SIG-M5 treated with dmso at 0.1 percent for 504 hours (cell line): ENCODE measurements around the gene CSAG3.
"Not testable (repeated sequence)": the region's sequence is repeated elsewhere in the genome, so short reads cannot be mapped to it uniquely, and the experiment has no call there.

ENCODE experiments used
- DNase-seq: peaks from one replicate; lab custom pipeline; 2025; ENCODE audit not compliant: unreplicated experiment; lab: John Stamatoyannopoulos, UW

CSAG3 gene

GRCh38 chrX:152758918-152759317 is at the start of gene CSAG3:
Gene CSAG3, plus strand, starts transcription at chrX:152759218.
- DNase-seq, result not testable (repeated sequence)

GRCh38 chrX:152713195-152713594 is 45.8 kb upstream of the CSAG3 start:
- not testable (repeated sequence) for DNase-seq

- DNase-seq, result not testable (repeated sequence)
Measured at GRCh38 chrX:152713815-152714787, 44.9 kb upstream of the CSAG3 start, which contains the start of gene MAGEA2B. Gene MAGEA2B, plus strand, starts transcription at chrX:152714628. Its CDS starts 2,479 bp downstream, at chrX:152717107.

DNA sequence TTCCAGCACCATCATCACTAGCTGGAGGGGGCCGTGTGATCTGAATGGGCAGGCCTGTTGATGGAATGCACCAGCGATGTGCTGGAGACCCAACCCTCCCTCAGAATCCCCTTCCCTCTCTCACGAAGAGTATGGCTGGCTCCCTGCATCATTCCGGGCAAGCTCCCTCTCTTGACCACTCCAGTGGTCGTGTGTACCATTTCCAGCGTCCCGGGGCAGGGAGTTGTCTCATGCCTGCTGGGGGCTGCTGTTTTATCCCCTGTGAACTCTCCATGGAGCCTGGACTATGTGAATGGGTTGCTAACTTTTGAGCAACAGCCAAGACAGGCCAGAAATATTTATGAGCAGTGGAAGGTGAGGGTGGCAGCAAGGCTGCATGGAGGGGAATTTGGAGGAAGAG is 33.6 kb upstream of the CSAG3 start:
- no peak for DNase-seq

DNA sequence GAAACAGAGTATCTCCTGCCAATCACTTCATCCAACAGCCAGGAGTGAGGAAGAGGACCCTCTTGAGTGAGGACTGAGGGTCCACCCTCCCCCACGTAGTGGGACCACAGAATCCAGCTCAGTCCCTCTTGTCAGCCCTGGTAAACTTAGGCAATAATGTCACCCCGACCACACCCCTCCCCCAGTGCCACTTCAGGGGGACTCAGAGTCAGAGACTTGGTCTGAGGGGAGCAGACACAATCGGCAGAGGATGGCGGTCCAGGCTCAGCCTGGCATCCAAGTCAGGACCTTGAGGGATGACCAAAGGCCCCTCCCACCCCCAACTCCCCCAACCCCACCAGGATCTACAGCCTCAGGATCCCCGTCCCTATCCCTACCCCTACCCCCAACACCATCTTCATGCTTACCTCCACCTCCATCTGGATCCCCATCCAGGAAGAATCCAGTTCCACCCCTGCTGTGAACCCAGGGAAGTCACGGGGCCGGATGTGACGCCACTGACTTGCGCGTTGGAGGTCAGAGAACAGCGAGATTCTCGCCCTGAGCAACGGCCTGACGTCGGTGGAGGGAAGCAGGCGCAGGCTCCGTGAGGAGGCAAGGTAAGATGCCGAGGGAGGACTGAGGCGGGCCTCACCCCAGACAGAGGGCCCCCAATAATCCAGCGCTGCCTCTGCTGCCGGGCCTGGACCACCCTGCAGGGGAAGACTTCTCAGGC is 25.6 kb upstream of the CSAG3 start, which contains the start of the genes CSAG1 and MAGEA12:
Gene CSAG1, minus strand, starts transcription at position 461 of the 715 bp plus-strand sequence. CDS start 1,261 bp downstream, outside the sequence.
Gene MAGEA12, plus strand, starts transcription at position 497 of the 715 bp plus-strand sequence. CDS start 2,405 bp downstream, outside the sequence.
- no peak for DNase-seq

DNA sequence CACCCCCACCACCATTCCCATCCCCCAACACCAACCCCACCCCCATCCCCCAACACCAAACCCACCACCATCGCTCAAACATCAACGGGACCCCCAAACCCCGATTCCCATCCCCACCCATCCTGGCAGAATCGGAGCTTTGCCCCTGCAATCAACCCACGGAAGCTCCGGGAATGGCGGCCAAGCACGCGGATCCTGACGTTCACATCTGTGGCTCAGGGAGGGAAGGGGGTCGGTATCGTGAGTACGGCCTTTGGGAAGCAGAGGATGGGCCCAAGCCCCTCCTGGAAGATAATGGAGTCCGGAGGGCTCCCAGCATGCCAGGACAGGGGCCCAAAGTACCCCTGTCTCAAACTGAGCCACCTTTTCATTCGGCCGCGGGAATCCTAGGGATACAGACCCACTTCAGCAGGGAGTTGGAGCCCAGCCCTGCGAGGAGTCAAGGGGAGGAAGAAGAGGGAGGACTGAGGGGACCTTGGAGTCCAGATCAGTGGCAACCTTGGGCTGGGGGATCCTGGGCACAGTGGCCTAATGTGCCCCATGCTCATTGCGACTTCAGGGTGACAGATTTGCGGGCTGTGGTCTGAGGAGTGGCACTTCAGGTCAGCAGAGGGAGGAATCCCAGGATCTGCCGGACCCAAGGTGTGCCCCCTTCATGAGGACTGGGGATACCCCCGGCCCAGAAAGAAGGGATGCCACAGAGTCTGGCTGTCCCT is 24.7 kb upstream of the CSAG3 start:
- not testable (repeated sequence) for DNase-seq

GRCh38 chrX:152735101-152735500 is 23.9 kb upstream of the CSAG3 start:
- no peak for DNase-seq

DNA sequence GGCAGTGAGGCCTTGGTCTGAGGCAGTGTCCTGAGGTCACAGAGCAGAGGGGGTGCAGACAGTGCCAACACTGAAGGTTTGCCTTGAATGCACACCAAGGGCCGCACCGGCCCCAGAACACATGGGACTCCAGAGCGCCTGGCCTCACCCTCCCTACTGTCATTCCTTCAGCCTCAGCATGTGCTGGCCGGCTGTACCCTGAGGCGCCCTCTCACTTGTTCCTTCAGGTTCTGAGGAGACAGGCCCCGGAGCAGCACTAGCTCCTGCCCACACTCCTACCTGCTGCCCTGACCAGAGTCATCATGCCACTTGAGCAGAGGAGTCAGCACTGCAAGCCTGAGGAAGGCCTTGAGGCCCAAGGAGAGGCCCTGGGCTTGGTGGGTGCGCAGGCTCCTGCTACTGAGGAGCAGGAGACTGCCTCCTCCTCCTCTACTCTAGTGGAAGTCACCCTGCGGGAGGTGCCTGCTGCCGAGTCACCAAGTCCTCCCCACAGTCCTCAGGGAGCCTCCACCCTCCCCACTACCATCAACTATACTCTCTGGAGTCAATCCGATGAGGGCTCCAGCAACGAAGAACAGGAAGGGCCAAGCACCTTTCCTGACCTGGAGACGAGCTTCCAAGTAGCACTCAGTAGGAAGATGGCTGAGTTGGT is 23.0 kb upstream of the CSAG3 start:
- no peak for DNase-seq

DNA sequence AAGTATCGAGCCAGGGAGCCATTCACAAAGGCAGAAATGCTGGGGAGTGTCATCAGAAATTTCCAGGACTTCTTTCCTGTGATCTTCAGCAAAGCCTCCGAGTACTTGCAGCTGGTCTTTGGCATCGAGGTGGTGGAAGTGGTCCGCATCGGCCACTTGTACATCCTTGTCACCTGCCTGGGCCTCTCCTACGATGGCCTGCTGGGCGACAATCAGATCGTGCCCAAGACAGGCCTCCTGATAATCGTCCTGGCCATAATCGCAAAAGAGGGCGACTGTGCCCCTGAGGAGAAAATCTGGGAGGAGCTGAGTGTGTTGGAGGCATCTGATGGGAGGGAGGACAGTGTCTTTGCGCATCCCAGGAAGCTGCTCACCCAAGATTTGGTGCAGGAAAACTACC is 22.5 kb upstream of the CSAG3 start:
- not testable (repeated sequence) for DNase-seq

DNA sequence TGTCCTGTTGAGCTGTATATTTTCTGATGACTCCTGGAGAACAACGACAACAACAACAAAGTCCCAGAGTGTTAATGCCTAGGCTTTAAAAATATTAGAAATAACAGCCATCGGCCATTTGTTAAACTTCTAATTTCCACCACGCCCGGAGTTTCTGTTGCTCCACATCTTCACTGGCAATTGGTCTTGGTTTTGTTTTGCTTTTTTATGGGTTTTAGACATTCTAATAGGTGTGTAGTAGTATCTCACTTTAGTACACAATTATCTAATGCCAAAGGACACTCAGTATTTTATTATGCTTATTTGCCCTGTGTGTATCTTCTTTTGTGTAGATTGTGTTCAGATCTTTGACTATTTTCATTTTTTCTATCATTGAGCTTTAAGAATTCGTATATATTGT is 20.5 kb upstream of the CSAG3 start:
- DNase-seq, result no peak

GRCh38 chrX:152753686-152754650 is 5.0 kb upstream of the CSAG3 start, which contains the start of gene MAGEA2:
Gene MAGEA2, minus strand, starts transcription at chrX:152753842. Its CDS starts 2,479 bp downstream, at chrX:152751363.
- DNase-seq, result not testable (repeated sequence)

DNA sequence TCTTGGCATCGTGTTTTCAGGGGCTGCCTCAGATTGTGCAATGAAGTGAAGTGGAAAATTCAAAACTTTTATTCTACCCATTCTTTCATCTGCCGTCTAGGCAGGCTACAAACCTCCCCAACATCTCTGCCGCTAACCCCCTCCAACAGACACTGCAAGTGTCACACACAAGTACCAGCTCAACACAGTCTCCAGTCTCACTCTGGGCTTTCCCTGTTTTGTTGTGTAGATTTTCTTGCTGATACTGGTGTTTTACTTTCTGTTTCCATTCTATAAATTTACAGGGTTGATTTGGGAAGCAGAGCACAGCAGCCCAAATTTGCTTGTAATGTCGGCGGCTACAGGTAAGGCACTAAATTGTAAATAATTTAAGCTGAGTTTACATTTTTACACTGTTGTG is 4.1 kb upstream of the CSAG3 start:
- not testable (repeated sequence) for DNase-seq

- DNase-seq, result not testable (repeated sequence)
Measured at GRCh38 chrX:152759544-152759943, 526 bp downstream of the CSAG3 start.

- DNase-seq, result not testable (repeated sequence)
Measured at GRCh38 chrX:152761582-152761981, 2.6 kb downstream of the CSAG3 start.

GRCh38 chrX:152766562-152766961 is 7.5 kb downstream of the CSAG3 start:
- DNase-seq, result not testable (repeated sequence)

- not testable (repeated sequence) for DNase-seq
Measured at GRCh38 chrX:152769549-152770289, 10.7 kb downstream of the CSAG3 start, which contains the start of gene MAGEA6. Gene MAGEA6, minus strand, starts transcription at chrX:152769689. Its CDS starts 2,039 bp downstream, at chrX:152767650.

GRCh38 chrX:152787062-152787461 is 28.0 kb downstream of the CSAG3 start:
- DNase-seq, result not testable (repeated sequence)

GRCh38 chrX:152798945-152799344 is 39.9 kb downstream of the CSAG3 start:
- DNase-seq, result no peak
